Measurements from ENCODE around the gene ZNF207. TPM values are rescaled to one million over a fixed set of nuclear protein-coding genes. Genes with fewer than 3 reads are reported as not detected.

ZNF207 gene
- total RNA-seq, 1 experiment from 2014 or later: 215 TPM

GRCh38 chr17:32388613-32389459 is 38.9 kb downstream of the ZNF207 start:
- H3K4me1 ChIP-seq (ENCODE audit: control insufficient read depth, insufficient read depth, low read length): no peaks in the 10 kb centered on the region

DNA sequence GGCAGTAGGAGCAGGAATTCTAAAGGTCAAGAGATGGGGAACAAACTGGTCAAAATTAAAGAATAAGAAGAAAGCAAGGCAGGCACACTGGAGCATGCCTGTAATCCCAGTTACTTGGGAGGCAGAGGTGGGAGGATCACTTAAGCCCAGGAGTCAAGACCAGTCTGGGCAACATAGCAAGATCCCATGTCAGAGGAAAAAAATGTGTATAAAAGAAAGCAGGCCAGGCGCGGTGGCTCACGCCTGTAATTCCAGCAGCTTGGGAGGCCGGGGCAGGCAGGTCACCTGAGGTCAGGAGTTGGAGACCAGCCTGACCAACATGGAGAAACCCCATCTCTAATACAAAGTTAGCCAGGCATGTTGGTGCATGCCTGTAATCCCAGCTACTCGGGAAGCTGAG is 43.9 kb downstream of the ZNF207 start:
- H3K9me3 ChIP-seq (ENCODE audit: control insufficient read depth, insufficient read depth, low read depth, low read length): no peaks in the 10 kb centered on the region
- TF ChIP-seq POLR2AphosphoS5 (IDR thresholded peaks at IDR 0.05; ENCODE audit: low read depth, low read length): peak; percentile 15; the same call in 1 of the 2 replicates
- TF ChIP-seq, protein P1, sequence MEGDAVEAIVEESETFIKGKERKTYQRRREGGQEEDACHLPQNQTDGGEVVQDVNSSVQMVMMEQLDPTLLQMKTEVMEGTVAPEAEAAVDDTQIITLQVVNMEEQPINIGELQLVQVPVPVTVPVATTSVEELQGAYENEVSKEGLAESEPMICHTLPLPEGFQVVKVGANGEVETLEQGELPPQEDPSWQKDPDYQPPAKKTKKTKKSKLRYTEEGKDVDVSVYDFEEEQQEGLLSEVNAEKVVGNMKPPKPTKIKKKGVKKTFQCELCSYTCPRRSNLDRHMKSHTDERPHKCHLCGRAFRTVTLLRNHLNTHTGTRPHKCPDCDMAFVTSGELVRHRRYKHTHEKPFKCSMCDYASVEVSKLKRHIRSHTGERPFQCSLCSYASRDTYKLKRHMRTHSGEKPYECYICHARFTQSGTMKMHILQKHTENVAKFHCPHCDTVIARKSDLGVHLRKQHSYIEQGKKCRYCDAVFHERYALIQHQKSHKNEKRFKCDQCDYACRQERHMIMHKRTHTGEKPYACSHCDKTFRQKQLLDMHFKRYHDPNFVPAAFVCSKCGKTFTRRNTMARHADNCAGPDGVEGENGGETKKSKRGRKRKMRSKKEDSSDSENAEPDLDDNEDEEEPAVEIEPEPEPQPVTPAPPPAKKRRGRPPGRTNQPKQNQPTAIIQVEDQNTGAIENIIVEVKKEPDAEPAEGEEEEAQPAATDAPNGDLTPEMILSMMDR (IDR thresholded peaks at IDR 0.05): no peak
- no peak for TF ChIP-seq TCF7L2 (IDR thresholded peaks at IDR 0.05; ENCODE audit: low read depth, low read length)
- CTCF ChIA-PET: no interaction called here
- in situ Hi-C loops (cut with HindIII; ENCODE audit: low pct_unique_long_range_greater_than_20kb, low sequenced_read_pairs): no loop called here
- no peaks in the 10 kb centered on the region for H3K4me1 ChIP-seq (ENCODE audit: control insufficient read depth, insufficient read depth, low read length)
- POLR2A ChIA-PET: no interaction called here
- no TSS peak for BruUV-seq (replicated peaks)
- ATAC-seq (0 out of 2 replicates have a peak, but pooled peaks have one; percentile 14), DNase-seq (ENCODE audit: low read depth, low spot score) (no peak)
- H3K36me3 ChIP-seq (ENCODE audit: control insufficient read depth, insufficient read depth, low read length): no peaks in the 10 kb centered on the region
- no peak overlapping the region for H3K27ac ChIP-seq (ENCODE audit: low read length)
- H3K27me3 ChIP-seq (ENCODE audit: control insufficient read depth, insufficient read depth, low read length): no peaks in the 10 kb centered on the region
- no peak overlapping the region for H3K4me3 ChIP-seq (ENCODE audit: low read depth in 2 of 2, low read length in 2 of 2)
- intact Hi-C loops (cut with micrococcal nuclease; ENCODE audit: unreplicated experiment): no loop called here

More at GRCh38 chr17:32388613-32389459, 38.9 kb downstream of the ZNF207 start:
- TF ChIP-seq TCF7L2 (IDR thresholded peaks at IDR 0.05; ENCODE audit: low read depth, low read length): no peak
- TF ChIP-seq SIN3A (IDR thresholded peaks at IDR 0.05; ENCODE audit: borderline replicate concordance, insufficient read depth, low read depth, low read length): no peak
- TF ChIP-seq POLR2AphosphoS5 (IDR thresholded peaks at IDR 0.05; ENCODE audit: low read depth, low read length): no peak
- TF ChIP-seq, protein P2, sequence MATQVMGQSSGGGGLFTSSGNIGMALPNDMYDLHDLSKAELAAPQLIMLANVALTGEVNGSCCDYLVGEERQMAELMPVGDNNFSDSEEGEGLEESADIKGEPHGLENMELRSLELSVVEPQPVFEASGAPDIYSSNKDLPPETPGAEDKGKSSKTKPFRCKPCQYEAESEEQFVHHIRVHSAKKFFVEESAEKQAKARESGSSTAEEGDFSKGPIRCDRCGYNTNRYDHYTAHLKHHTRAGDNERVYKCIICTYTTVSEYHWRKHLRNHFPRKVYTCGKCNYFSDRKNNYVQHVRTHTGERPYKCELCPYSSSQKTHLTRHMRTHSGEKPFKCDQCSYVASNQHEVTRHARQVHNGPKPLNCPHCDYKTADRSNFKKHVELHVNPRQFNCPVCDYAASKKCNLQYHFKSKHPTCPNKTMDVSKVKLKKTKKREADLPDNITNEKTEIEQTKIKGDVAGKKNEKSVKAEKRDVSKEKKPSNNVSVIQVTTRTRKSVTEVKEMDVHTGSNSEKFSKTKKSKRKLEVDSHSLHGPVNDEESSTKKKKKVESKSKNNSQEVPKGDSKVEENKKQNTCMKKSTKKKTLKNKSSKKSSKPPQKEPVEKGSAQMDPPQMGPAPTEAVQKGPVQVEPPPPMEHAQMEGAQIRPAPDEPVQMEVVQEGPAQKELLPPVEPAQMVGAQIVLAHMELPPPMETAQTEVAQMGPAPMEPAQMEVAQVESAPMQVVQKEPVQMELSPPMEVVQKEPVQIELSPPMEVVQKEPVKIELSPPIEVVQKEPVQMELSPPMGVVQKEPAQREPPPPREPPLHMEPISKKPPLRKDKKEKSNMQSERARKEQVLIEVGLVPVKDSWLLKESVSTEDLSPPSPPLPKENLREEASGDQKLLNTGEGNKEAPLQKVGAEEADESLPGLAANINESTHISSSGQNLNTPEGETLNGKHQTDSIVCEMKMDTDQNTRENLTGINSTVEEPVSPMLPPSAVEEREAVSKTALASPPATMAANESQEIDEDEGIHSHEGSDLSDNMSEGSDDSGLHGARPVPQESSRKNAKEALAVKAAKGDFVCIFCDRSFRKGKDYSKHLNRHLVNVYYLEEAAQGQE (IDR thresholded peaks at IDR 0.05; ENCODE audit: insufficient read depth in 1 of 2, low read depth in 2 of 2, low read length in 1 of 2): no peak
- TF ChIP-seq, protein P1 (IDR thresholded peaks at IDR 0.05): no peak
- ATAC-seq (no peak), DNase-seq (ENCODE audit: low read depth, low spot score) (no peak)
- CTCF ChIA-PET: no interaction called here
- no TSS peak for BruUV-seq (replicated peaks)
- no peaks in the 10 kb centered on the region for H3K27me3 ChIP-seq (ENCODE audit: control insufficient read depth, insufficient read depth, low read length)
- no peak overlapping the region for H3K27ac ChIP-seq (ENCODE audit: low read length)
- no peaks in the 10 kb centered on the region for H3K9me3 ChIP-seq (ENCODE audit: control insufficient read depth, insufficient read depth, low read depth, low read length)
- no peaks in the 10 kb centered on the region for H3K36me3 ChIP-seq (ENCODE audit: control insufficient read depth, insufficient read depth, low read length)
- in situ Hi-C loops (cut with HindIII; ENCODE audit: low pct_unique_long_range_greater_than_20kb, low sequenced_read_pairs) (no loop called here), intact Hi-C loops (cut with micrococcal nuclease; ENCODE audit: unreplicated experiment) (no loop called here)
- H3K4me3 ChIP-seq (ENCODE audit: low read depth in 2 of 2, low read length in 2 of 2): no peak overlapping the region
- POLR2A ChIA-PET: no interaction called here

Measured in Panc1 (cell line).